ENCODE measurements around the gene ALMS1.

GRCh38 chr2:73385123-73385503, 523 bp upstream of the ALMS1 start:
- no peak for TF ChIP-seq POLR2A (IDR thresholded peaks at IDR 0.05)
- TF ChIP-seq, protein P1, sequence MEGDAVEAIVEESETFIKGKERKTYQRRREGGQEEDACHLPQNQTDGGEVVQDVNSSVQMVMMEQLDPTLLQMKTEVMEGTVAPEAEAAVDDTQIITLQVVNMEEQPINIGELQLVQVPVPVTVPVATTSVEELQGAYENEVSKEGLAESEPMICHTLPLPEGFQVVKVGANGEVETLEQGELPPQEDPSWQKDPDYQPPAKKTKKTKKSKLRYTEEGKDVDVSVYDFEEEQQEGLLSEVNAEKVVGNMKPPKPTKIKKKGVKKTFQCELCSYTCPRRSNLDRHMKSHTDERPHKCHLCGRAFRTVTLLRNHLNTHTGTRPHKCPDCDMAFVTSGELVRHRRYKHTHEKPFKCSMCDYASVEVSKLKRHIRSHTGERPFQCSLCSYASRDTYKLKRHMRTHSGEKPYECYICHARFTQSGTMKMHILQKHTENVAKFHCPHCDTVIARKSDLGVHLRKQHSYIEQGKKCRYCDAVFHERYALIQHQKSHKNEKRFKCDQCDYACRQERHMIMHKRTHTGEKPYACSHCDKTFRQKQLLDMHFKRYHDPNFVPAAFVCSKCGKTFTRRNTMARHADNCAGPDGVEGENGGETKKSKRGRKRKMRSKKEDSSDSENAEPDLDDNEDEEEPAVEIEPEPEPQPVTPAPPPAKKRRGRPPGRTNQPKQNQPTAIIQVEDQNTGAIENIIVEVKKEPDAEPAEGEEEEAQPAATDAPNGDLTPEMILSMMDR (IDR thresholded peaks at IDR 0.05), result no peak

All from ovary (tissue), 3 donors.